SK-N-SH treated with all-trans-retinoic acid at 6 μM for 48 hours (cell line): Measurements from ENCODE around the gene SDC3.
A peak's percentile ranks its signal among the peaks of the same experiment; 100 is the strongest.

Source experiments
- ATAC-seq: fragments of 200-7000 bp; cut with Tn5 transposase; 3 replicates; pipeline ENCODE4 v1.9.1; 2020; ENCODE audit warnings: mild to moderate bottlenecking, moderate library complexity
- ARNTL ChIP-seq: fragments of 450-650 bp; formaldehyde crosslinking; IDR thresholded peaks from 2 replicates; pipeline ENCODE4 v1.5.0; 2020; ENCODE audit warnings: low read depth, mild to moderate bottlenecking, moderate library complexity, borderline replicate concordance
- BACH2 ChIP-seq: fragments of 250-450 bp; sonication (Bioruptor Pico); IDR thresholded peaks from 2 replicates; pipeline ENCODE4 v1.9.0; 2021; ENCODE audit warnings: mild to moderate bottlenecking, borderline replicate concordance
- CREB5 ChIP-seq: fragments of 250-450 bp; sonication (Bioruptor Pico); IDR thresholded peaks from 2 replicates; pipeline ENCODE4 v1.5.1; 2020; ENCODE audit warnings: low read depth, mild to moderate bottlenecking, moderate library complexity
- CSDC2 ChIP-seq: fragments of 250-450 bp; sonication (Bioruptor Pico); IDR thresholded peaks from 2 replicates; pipeline ENCODE4 v1.5.0; 2020; ENCODE audit warnings: mild to moderate bottlenecking, moderate library complexity
- CSRNP3 ChIP-seq: fragments of 250-450 bp; sonication (Bioruptor Pico); IDR thresholded peaks from 2 replicates; pipeline ENCODE4 v1.5.1; 2021; ENCODE audit warnings: mild to moderate bottlenecking, moderate library complexity
- ESRRG ChIP-seq: fragments of 250-450 bp; sonication (Bioruptor Pico); IDR thresholded peaks from 2 replicates; pipeline ENCODE4 v1.6.1; 2021; ENCODE audit warnings: mild to moderate bottlenecking
- GLIS3 ChIP-seq: fragments of 250-450 bp; sonication (Bioruptor Pico); IDR thresholded peaks from 2 replicates; pipeline ENCODE4 v1.5.0; 2020; ENCODE audit warnings: mild to moderate bottlenecking, moderate library complexity
- OSR1 ChIP-seq: fragments of 250-450 bp; sonication (Bioruptor Pico); IDR thresholded peaks from 2 replicates; pipeline ENCODE4 v1.8.0; 2022; ENCODE audit warnings: moderate library complexity, mild to moderate bottlenecking, inconsistent platforms
- PATZ1 ChIP-seq: fragments of 250-450 bp; sonication (Bioruptor Pico); IDR thresholded peaks from 2 replicates; pipeline ENCODE4 v1.8.0; 2020; ENCODE audit warnings: mild to moderate bottlenecking, moderate library complexity, borderline replicate concordance
- PPARA ChIP-seq: fragments of 250-450 bp; sonication (Bioruptor Pico); IDR thresholded peaks from 2 replicates; pipeline ENCODE4 v1.5.0; 2020; ENCODE audit warnings: mild to moderate bottlenecking, borderline replicate concordance
- RARB ChIP-seq: fragments of 250-450 bp; sonication (Bioruptor Pico); IDR thresholded peaks from 2 replicates; pipeline ENCODE4 v1.8.0; 2021; ENCODE audit warnings: mild to moderate bottlenecking, moderate library complexity
- SNAI2 ChIP-seq: fragments of 250-450 bp; sonication (Bioruptor Pico); IDR thresholded peaks from 2 replicates; pipeline ENCODE4 v1.5.0; 2020; ENCODE audit warnings: mild to moderate bottlenecking, moderate library complexity
- TCF4 ChIP-seq: fragments of 250-450 bp; sonication (Bioruptor Pico); IDR thresholded peaks from 2 replicates; pipeline ENCODE4 v1.8.0; 2021; ENCODE audit warnings: mild to moderate bottlenecking, moderate library complexity, borderline replicate concordance
- TOX ChIP-seq: fragments of 250-450 bp; sonication (Bioruptor Pico); IDR thresholded peaks from 2 replicates; pipeline ENCODE4 v1.8.0; 2021; ENCODE audit warnings: mild to moderate bottlenecking, moderate library complexity, borderline replicate concordance
- TSHZ2 ChIP-seq: fragments of 250-450 bp; sonication (Bioruptor Pico); IDR thresholded peaks from 2 replicates; pipeline ENCODE4 v1.5.0; 2020; ENCODE audit warnings: mild to moderate bottlenecking, moderate library complexity
- ZC3H10 ChIP-seq: fragments of 250-450 bp; sonication (Bioruptor Pico); IDR thresholded peaks from 2 replicates; pipeline ENCODE4 v1.5.1; 2021; ENCODE audit warnings: mild to moderate bottlenecking, moderate library complexity
- ZFP3 ChIP-seq: fragments of 250-450 bp; sonication (Bioruptor Pico); IDR thresholded peaks from 2 replicates; pipeline ENCODE4 v1.5.0; 2020; ENCODE audit warnings: mild to moderate bottlenecking, moderate library complexity
- ZFP30 ChIP-seq: fragments of 450-650 bp; formaldehyde crosslinking; IDR thresholded peaks from 2 replicates; pipeline ENCODE4 v1.5.0; 2022; ENCODE audit warnings: mild to moderate bottlenecking, moderate library complexity
- ZNF565 ChIP-seq: fragments of 450-650 bp; formaldehyde crosslinking; conservative IDR thresholded peaks from 2 replicates; pipeline ENCODE4 v1.5.0; 2020; ENCODE audit warnings: low read depth, mild to moderate bottlenecking, moderate library complexity
- ZNF70 ChIP-seq: fragments of 450-650 bp; formaldehyde crosslinking; IDR thresholded peaks from 2 replicates; pipeline ENCODE4 v1.5.0; 2020; ENCODE audit warnings: mild to moderate bottlenecking, moderate library complexity
- ZNF8 ChIP-seq: fragments of 450-650 bp; formaldehyde crosslinking; IDR thresholded peaks from 2 replicates; pipeline ENCODE4 v1.5.0; 2020; ENCODE audit warnings: mild to moderate bottlenecking, moderate library complexity
- TF ChIP-seq, protein P1 (sequence below): fragments of 250-450 bp; sonication (Bioruptor Pico); IDR thresholded peaks from 2 replicates; pipeline ENCODE4 v1.8.0; 2021; ENCODE audit warnings: low read depth, mild to moderate bottlenecking, moderate library complexity, borderline replicate concordance

SDC3 gene

GRCh38 chr1:30860320-30860652, 48.3 kb downstream of the SDC3 start:
- TF ChIP-seq ZNF565 (CRISPR knock-in tag) = no peak
- no peak for TF ChIP-seq PPARA (CRISPR knock-in tag)
- TF ChIP-seq CREB5 (CRISPR knock-in tag) = no peak
- no peak for TF ChIP-seq RARB (CRISPR knock-in tag)
- TF ChIP-seq TOX = no peak
- ATAC-seq = no peak

DNA sequence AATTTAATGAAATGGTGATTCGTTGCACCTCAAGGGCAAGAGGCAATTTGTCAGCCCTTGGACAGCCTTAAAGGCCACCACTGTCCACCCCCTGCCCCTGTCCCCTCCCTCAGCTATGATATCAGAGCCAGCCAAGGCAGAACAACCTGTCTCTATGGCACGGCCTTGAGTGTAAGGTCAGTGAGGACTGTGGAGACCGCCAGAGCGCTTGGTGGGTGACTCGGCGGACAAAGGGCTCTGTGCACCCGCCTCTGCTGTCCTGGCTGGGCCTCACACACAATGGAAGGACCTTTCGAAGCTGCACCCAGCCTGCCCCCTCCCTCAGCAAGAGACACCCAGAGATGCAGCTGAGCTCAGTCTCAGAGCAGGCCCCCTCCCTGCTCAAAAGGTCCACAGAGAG, 50.6 kb downstream of the SDC3 start:
- TF ChIP-seq CSDC2 (CRISPR knock-in tag) (no peak), SNAI2 (CRISPR knock-in tag) (no peak), ZNF70 (CRISPR knock-in tag) (no peak), TSHZ2 (CRISPR knock-in tag) (no peak), CREB5 (CRISPR knock-in tag) (no peak), ZNF8 (CRISPR knock-in tag) (no peak), TOX (no peak), ZNF565 (CRISPR knock-in tag) (no peak), ZC3H10 (no peak), ZFP3 (CRISPR knock-in tag) (no peak), GLIS3 (CRISPR knock-in tag) (no peak), ESRRG (no peak), TCF4 (CRISPR knock-in tag) (no peak), RARB (CRISPR knock-in tag) (no peak), ZFP30 (CRISPR knock-in tag) (no peak), ARNTL (CRISPR knock-in tag) (no peak), OSR1 (CRISPR knock-in tag) (no peak), BACH2 (no peak), CSRNP3 (CRISPR knock-in tag) (no peak)
- TF ChIP-seq, protein P1, sequence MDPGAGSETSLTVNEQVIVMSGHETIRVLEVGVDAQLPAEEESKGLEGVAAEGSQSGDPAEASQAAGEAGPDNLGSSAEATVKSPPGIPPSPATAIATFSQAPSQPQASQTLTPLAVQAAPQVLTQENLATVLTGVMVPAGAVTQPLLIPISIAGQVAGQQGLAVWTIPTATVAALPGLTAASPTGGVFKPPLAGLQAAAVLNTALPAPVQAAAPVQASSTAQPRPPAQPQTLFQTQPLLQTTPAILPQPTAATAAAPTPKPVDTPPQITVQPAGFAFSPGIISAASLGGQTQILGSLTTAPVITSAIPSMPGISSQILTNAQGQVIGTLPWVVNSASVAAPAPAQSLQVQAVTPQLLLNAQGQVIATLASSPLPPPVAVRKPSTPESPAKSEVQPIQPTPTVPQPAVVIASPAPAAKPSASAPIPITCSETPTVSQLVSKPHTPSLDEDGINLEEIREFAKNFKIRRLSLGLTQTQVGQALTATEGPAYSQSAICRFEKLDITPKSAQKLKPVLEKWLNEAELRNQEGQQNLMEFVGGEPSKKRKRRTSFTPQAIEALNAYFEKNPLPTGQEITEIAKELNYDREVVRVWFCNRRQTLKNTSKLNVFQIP (CRISPR knock-in tag) = no peak
- ATAC-seq = no peak

GRCh38 chr1:30857062-30857461, 51.5 kb downstream of the SDC3 start:
- no peak for TF ChIP-seq PPARA (CRISPR knock-in tag)
- ATAC-seq = no peak

DNA sequence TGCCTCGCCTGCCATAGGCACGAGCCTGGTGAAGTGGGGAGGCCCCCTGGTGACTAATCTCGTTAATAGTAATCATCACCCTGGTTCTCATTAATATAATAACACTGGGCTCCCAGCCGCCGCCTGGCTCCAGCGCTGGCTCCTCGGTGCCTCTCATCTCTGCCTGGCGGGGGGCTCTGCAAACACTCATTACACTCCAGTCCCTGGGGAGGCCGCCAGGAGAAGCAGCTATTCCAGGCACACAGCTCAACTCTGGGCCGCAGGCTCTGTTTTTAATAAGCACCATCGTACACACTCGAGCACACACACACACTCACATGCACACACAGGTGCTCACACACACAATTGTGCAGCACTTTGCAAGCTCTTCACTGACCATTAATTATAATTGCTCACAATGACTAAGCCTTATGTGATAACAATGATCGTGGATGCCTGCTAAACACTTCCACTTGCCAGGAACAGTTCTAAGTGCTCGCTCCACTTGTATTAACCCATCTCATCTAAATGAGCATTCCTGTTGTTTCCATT, 52.2 kb downstream of the SDC3 start:
- no peak for TF ChIP-seq BACH2
- no peak for TF ChIP-seq RARB (CRISPR knock-in tag)
- no peak for TF ChIP-seq PATZ1 (CRISPR knock-in tag)
- no peak for TF ChIP-seq ESRRG
- no peak for TF ChIP-seq ZFP30 (CRISPR knock-in tag)
- no peak for TF ChIP-seq CSRNP3 (CRISPR knock-in tag)
- TF ChIP-seq CSDC2 (CRISPR knock-in tag) = no peak
- peak; percentile 13; the same call in 2 of the 3 replicates for ATAC-seq
